B cell (primary cell): Measurements from ENCODE around the gene LIX1. TPM values are rescaled to one million over a fixed set of nuclear protein-coding genes. Genes with fewer than 3 reads are reported as not detected.

Experiments used
- ATAC-seq: fragments of 200-7000 bp; cut with Tn5 transposase; one replicate; pipeline ENCODE4 v1.10.0; 2021; ENCODE audit warnings: low read depth, mild to moderate bottlenecking, moderate number of reproducible peaks, moderate library complexity
- CTCF ChIA-PET: fragments of 350-600 bp; sonication (Branson Sonifier 250); formaldehyde crosslinking; loops from one replicate; lab custom pipeline; 2021; ENCODE audit warnings: antibody characterized with exemption, inconsistent platforms; lab: Charles Lee
- POLR2A ChIA-PET: fragments of 350-600 bp; sonication (Branson Sonifier 250); formaldehyde crosslinking; loops from one replicate; lab custom pipeline; 2021; ENCODE audit warnings: antibody characterized with exemption; lab: Charles Lee
- DNase-seq: peaks from one replicate; pipeline ENCODE4 v3.0.0; 2013
- H2AFZ ChIP-seq: 2 replicates; pipeline ENCODE4 v1.6.1; 2012; ENCODE audit warnings: mild to moderate bottlenecking, low read depth, low read length; ENCODE audit not compliant: insufficient read depth, poor library complexity, severe bottlenecking
- H3K27ac ChIP-seq, 2 donors: 1 replicate in 1 of 2; 2 replicates in 1 of 2; pipeline ENCODE4 v1.5.1; 2012 to 2013; ENCODE audit warnings: low read length in 2 of 2, mild to moderate bottlenecking in 2 of 2, moderate library complexity in 1 of 2
- H3K27me3 ChIP-seq, 4 experiments: fragments of 200-600 bp in 1 of 4; sonication (generic) in 1 of 4; replicated peaks in 1 of 4; 1 replicate in 2 of 4; 2 replicates in 2 of 4; pipeline versions ENCODE4 v1.6.1 to v1.7.0; 2013 to 2016; ENCODE audit warnings: low read length in 3 of 4, mild to moderate bottlenecking in 2 of 4, mixed read lengths in 1 of 4, moderate library complexity in 1 of 4; ENCODE audit not compliant: insufficient read depth in 4 of 4, control insufficient read depth in 3 of 4; ENCODE audit errors: control extremely low read depth in 1 of 4
- H3K36me3 ChIP-seq, 2 experiments: replicated peaks in 1 of 2; 1 replicate in 1 of 2; 2 replicates in 1 of 2; pipeline versions ENCODE4 v1.6.1 to v1.7.1; 2013; ENCODE audit warnings: low read length in 1 of 2; ENCODE audit not compliant: insufficient read depth in 2 of 2, control insufficient read depth in 1 of 2; ENCODE audit errors: control extremely low read depth in 1 of 2, extremely low read depth in 1 of 2
- H3K4me1 ChIP-seq, 2 donors: fragments of 200-600 bp in 1 of 2; sonication (generic) in 1 of 2; 1 replicate in 1 of 2; 2 replicates in 1 of 2; pipeline versions ENCODE4 v1.5.1 to v1.6.1; 2013 to 2017; ENCODE audit warnings: low read length in 2 of 2; ENCODE audit not compliant: control insufficient read depth in 2 of 2, insufficient read depth in 2 of 2
- H3K4me2 ChIP-seq: replicated peaks from 2 replicates; pipeline ENCODE3; 2012; ENCODE audit warnings: mild to moderate bottlenecking, low read depth, low read length; ENCODE audit not compliant: poor library complexity, severe bottlenecking
- H3K4me3 ChIP-seq, 5 experiments: fragments of 200-600 bp in 1 of 5; sonication (generic) in 1 of 5; 1 replicate in 3 of 5; 2 replicates in 2 of 5; pipeline versions ENCODE4 v1.5.1 to v1.7.0; 2011 to 2016; ENCODE audit warnings: low read length in 4 of 5, mild to moderate bottlenecking in 4 of 5, low read depth in 2 of 5, control low read depth in 1 of 5, moderate library complexity in 1 of 5; ENCODE audit not compliant: insufficient read depth in 1 of 5; ENCODE audit errors: control extremely low read depth in 1 of 5, extremely low read depth in 1 of 5
- H3K79me2 ChIP-seq: fragments of 200-600 bp; sonication (generic); one replicate; pipeline ENCODE4 v1.6.0; 2016; ENCODE audit warnings: low read length; ENCODE audit not compliant: control insufficient read depth, insufficient read depth
- H3K9ac ChIP-seq: fragments of 200-600 bp; sonication (generic); 2 replicates; pipeline ENCODE4 v1.6.1; 2017; ENCODE audit warnings: mild to moderate bottlenecking, low read length, moderate library complexity
- H3K9me3 ChIP-seq, 3 donors: one replicate each; pipeline versions ENCODE4 v1.6.1 to v1.7.1; 2013; ENCODE audit warnings: low read length in 2 of 3; ENCODE audit not compliant: control insufficient read depth in 2 of 3, insufficient read depth in 1 of 3; ENCODE audit errors: control extremely low read depth in 1 of 3
- H4K20me1 ChIP-seq: 2 replicates; pipeline ENCODE4 v1.6.0; 2012; ENCODE audit warnings: mild to moderate bottlenecking, low read length; ENCODE audit not compliant: insufficient read depth, control insufficient read depth, poor library complexity, severe bottlenecking
- H3K27ac Mint-ChIP-seq: one replicate; pipeline ENCODE4 v1.8.0; 2021; ENCODE audit warnings: mixed read lengths
- H3K27me3 Mint-ChIP-seq: one replicate; pipeline ENCODE4 v1.8.0; 2021; ENCODE audit warnings: mixed read lengths
- H3K4me1 Mint-ChIP-seq: one replicate; pipeline ENCODE4 v1.8.0; 2021; ENCODE audit warnings: mixed read lengths
- H3K4me3 Mint-ChIP-seq: one replicate; pipeline ENCODE4 v1.8.0; 2021; ENCODE audit warnings: mixed read lengths
- H3K9me3 Mint-ChIP-seq: one replicate; pipeline ENCODE4 v1.8.0; 2022; ENCODE audit warnings: mixed read lengths; ENCODE audit not compliant: insufficient read depth
- CTCF ChIP-seq: fragments of 200-600 bp; IDR thresholded peaks from one replicate; pipeline ENCODE4 v1.8.0; 2022; ENCODE audit warnings: antibody characterized with exemption, mild to moderate bottlenecking
- EZH2 ChIP-seq: IDR thresholded peaks from 2 replicates; pipeline ENCODE4 v1.6.1; 2012; ENCODE audit warnings: borderline replicate concordance, low read depth, mild to moderate bottlenecking, moderate library complexity, low read length; ENCODE audit not compliant: insufficient read depth, poor library complexity, severe bottlenecking
- WGBS: methylation state at CpG from one replicate; pipeline ENCODE4 v1.1.5; 2013; ENCODE audit warnings: missing lambda C conversion rate; ENCODE audit not compliant: insufficient coverage; 5-methylcytosine and 5-hydroxymethylcytosine counted together
- intact Hi-C: fragments of 100-400 bp; cut with micrococcal nuclease; formaldehyde crosslinking; loops from one replicate; pipeline ENCODE4 v1.10.0; 2022
- polyA plus RNA-seq: library from polyadenylated mRNA; depleted of rRNA; stranded (reverse); fragments of >200 nt; gene quantifications from 2 replicates; pipeline ENCODE4 v1.2.3, GENCODE V29; 2012
- total RNA-seq, 2 donors: library from RNA; stranded (reverse); fragments of 120-200 nt in 1 of 2; gene quantifications; 1 replicate in 1 of 2; 2 replicates in 1 of 2; pipeline versions ENCODE4 v1.2.3 to v1.2.4, GENCODE V29; 2013 to 2022

The LIX1 gene
- total and polyA plus RNA-seq, 2 donors (not counting 1 experiment from before 2014, with no cell fraction given), result not detected

- Histone ChIP-seq H3K4me2 (no peak overlapping the region), H3K27ac (no peak overlapping the region), H3K27me3 (no peaks in the 10 kb centered on the region), H3K4me3 (no peak overlapping the region), H2AFZ (no peak overlapping the region), H3K9me3 (peaks cover 0 to 14% (median 0%) of the 10 kb centered on the region in 3 donors), H3K79me2 (no peaks in the 10 kb centered on the region), H3K4me1 (peaks cover 2 to 7% of the 10 kb centered on the region in 2 donors), H3K36me3 (peaks cover 16 to 25% of the 10 kb centered on the region in 2 experiments), H3K9ac (no peak overlapping the region), H4K20me1 (no peaks in the 10 kb centered on the region)
- TF ChIP-seq EZH2 (no peak), CTCF (no peak)
- peaks cover 3% of the 10 kb centered on the region for H3K9me3 Mint-ChIP-seq
- H3K4me3 Mint-ChIP-seq, result no peak overlapping the region
- intact Hi-C loops, result no loop called here
- no peak overlapping the region for H3K27ac Mint-ChIP-seq
- ChIA-PET CTCF (interaction anchor here (0.6 kb wide), 1 partner anchor 18 kb away, joined by 5 read pairs; no protein-coding TSS in a partner anchor), POLR2A (no interaction called here)
- H3K4me1 Mint-ChIP-seq, result peaks cover 8% of the 10 kb centered on the region
- no peak for DNase-seq
- no peaks in the 10 kb centered on the region for H3K27me3 Mint-ChIP-seq
- no CpG with 5 or more reads among the region's 2 CpGs for WGBS
- ATAC-seq, result no peak
These were observed 53.6 kb downstream of the LIX1 start for GRCh38 chr5:97088774-97089148.

GRCh38 chr5:97087138-97087537 is 55.3 kb downstream of the LIX1 start:
- no peak for DNase-seq
- Histone ChIP-seq H3K9me3 (peaks cover 0 to 14% (median 0%) of the 10 kb centered on the region in 3 donors), H3K4me2 (no peak overlapping the region), H3K36me3 (peaks cover 17 to 29% of the 10 kb centered on the region in 2 experiments), H3K27me3 (no peaks in the 10 kb centered on the region), H3K4me1 (peaks cover 9 to 15% of the 10 kb centered on the region in 2 donors), H3K79me2 (peaks cover 2% of the 10 kb centered on the region), H3K27ac (no peak overlapping the region), H3K9ac (no peak overlapping the region), H4K20me1 (no peaks in the 10 kb centered on the region), H3K4me3 (no peak overlapping the region), H2AFZ (no peak overlapping the region)
- H3K4me1 Mint-ChIP-seq, result peaks cover 14% of the 10 kb centered on the region
- CTCF ChIA-PET, result no interaction called here
- ATAC-seq, result no peak
- no peak overlapping the region for H3K27ac Mint-ChIP-seq
- H3K27me3 Mint-ChIP-seq, result no peaks in the 10 kb centered on the region
- TF ChIP-seq CTCF, result no peak
- TF ChIP-seq EZH2, result no peak
- POLR2A ChIA-PET, result no interaction called here
- peaks cover 3% of the 10 kb centered on the region for H3K9me3 Mint-ChIP-seq
- 90% methylated on average over 2 of the region's 4 CpGs for WGBS
- no peak overlapping the region for H3K4me3 Mint-ChIP-seq
- intact Hi-C loops, result no loop called here
